ENCODE data around the gene MMAA. TPM values are rescaled to one million over a fixed set of nuclear protein-coding genes. Genes with fewer than 3 reads are reported as not detected.
"Not testable (repeated sequence)": the region's sequence is repeated elsewhere in the genome, so short reads cannot be mapped to it uniquely, and the experiment has no call there.

Gene MMAA
- total RNA-seq: 1 to 10 TPM; 7.9 to 9.8 TPM
- 16.1 TPM for polyA plus RNA-seq (ENCODE audit: insufficient read depth, low read depth, low replicate concordance)
- long read RNA-seq, donor 1, full-length matches to known transcripts: 5 of 5 reads
- long read RNA-seq, donor 1, partial matches to known transcripts: 0 of 5 reads
- long read RNA-seq, donor 1, other reads (novel, unspliced or antisense): 0 of 5 reads
- long read RNA-seq, donor 2: 0 reads

GRCh38 chr4:145618932-145619638 is at the start of gene MMAA:
MMAA (plus strand) TSS chr4:145619385; CDS start chr4:145639140, 19,755 bp downstream.
- Histone ChIP-seq H3K9me3 (no peaks in the 10 kb centered on the region), H3K27ac (peak within 1 kb of the TSS; percentile 91 to 95), H3K4me3 (peak within 1 kb of the TSS; percentile 83 to 91), H3K27me3 (no peaks in the 10 kb centered on the region), H3K36me3 (ENCODE audit: low read depth, missing control alignments) (no peaks in the 10 kb centered on the region), H3K4me1 (peaks cover 21% of the 10 kb centered on the region)
- WGBS, 2 donors: 1% methylated on average over 19 to 66 of the region's 66 CpGs
- DNase-seq: peak; percentile 96
- intact Hi-C loops (cut with DNase I; ENCODE audit: low total_unique reads): no loop called here
- peak; percentile 67 for TF ChIP-seq POLR2A (IDR thresholded peaks at IDR 0.05)
- TF ChIP-seq CTCF (IDR thresholded peaks at IDR 0.05): peak; percentile 40 to 62 (median 62)

- intact Hi-C loops (cut with DNase I; ENCODE audit: low total_unique reads); H3K4me1 ChIP-seq: not testable (repeated sequence)
Measured at GRCh38 chr4:145574546-145574945, 44.6 kb upstream of the MMAA start.

GRCh38 chr4:145580906-145581305 is 38.3 kb upstream of the MMAA start:
- DNase-seq: no peak
- no peak for TF ChIP-seq POLR2A (IDR thresholded peaks at IDR 0.05)
- no peak for TF ChIP-seq CTCF (IDR thresholded peaks at IDR 0.05)

More at GRCh38 chr4:145574546-145574945, 44.6 kb upstream of the MMAA start:
- not testable (repeated sequence) for H3K9me3 ChIP-seq; H3K36me3 ChIP-seq (ENCODE audit: low read depth, missing control alignments); DNase-seq; H3K27me3 ChIP-seq; H3K27ac ChIP-seq; H3K4me3 ChIP-seq
- 73 to 77% methylated on average over 7 of the region's 7 CpGs for WGBS, 2 donors

GRCh38 chr4:145583191-145584055 is 35.8 kb upstream of the MMAA start:
- Histone ChIP-seq H3K9me3 (no peaks in the 10 kb centered on the region), H3K4me3 (no peak overlapping the region), H3K36me3 (ENCODE audit: low read depth, missing control alignments) (no peaks in the 10 kb centered on the region), H3K4me1 (no peaks in the 10 kb centered on the region), H3K27ac (no peak overlapping the region), H3K27me3 (no peaks in the 10 kb centered on the region)
- DNase-seq: no peak
- TF ChIP-seq CTCF (IDR thresholded peaks at IDR 0.05) (no peak), POLR2A (IDR thresholded peaks at IDR 0.05) (no peak)
- 81 to 89% methylated on average over 6 of the region's 6 CpGs for WGBS, 2 donors
- intact Hi-C loops (cut with DNase I; ENCODE audit: low total_unique reads): no loop called here

More at GRCh38 chr4:145580906-145581305, 38.3 kb upstream of the MMAA start:
- no peak overlapping the region for H3K4me3 ChIP-seq
- no peaks in the 10 kb centered on the region for H3K36me3 ChIP-seq (ENCODE audit: low read depth, missing control alignments)
- no peak overlapping the region for H3K27ac ChIP-seq
- no peaks in the 10 kb centered on the region for H3K27me3 ChIP-seq
- no peaks in the 10 kb centered on the region for H3K4me1 ChIP-seq
- intact Hi-C loops (cut with DNase I; ENCODE audit: low total_unique reads): no loop called here
- WGBS, 2 donors: 84 to 88% methylated on average over 3 of the region's 3 CpGs
- no peaks in the 10 kb centered on the region for H3K9me3 ChIP-seq

Measured in testis (tissue), 5 donors.